ENCODE results near the gene PGBD4.

DNA sequence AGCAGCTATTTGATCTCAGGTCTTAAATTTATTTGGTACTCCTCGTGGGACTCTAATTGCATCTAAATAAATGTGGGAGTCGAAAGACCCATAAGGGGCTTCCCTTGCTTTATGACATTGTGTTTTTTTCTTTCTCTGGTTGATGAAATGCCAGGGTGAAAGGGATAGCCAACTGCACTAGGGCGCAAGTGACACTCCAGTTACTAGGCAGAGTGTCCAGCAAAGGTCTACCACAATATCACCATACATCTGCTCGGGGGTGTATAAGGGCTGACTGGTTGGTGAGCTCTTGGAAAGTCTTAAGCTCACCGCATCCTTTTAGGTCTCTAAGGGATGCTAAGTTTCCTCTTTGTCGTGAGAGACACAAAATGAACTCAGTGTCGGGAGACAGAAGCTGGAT lies 54.0 kb downstream of the PGBD4 start:
- TF ChIP-seq, protein P1, sequence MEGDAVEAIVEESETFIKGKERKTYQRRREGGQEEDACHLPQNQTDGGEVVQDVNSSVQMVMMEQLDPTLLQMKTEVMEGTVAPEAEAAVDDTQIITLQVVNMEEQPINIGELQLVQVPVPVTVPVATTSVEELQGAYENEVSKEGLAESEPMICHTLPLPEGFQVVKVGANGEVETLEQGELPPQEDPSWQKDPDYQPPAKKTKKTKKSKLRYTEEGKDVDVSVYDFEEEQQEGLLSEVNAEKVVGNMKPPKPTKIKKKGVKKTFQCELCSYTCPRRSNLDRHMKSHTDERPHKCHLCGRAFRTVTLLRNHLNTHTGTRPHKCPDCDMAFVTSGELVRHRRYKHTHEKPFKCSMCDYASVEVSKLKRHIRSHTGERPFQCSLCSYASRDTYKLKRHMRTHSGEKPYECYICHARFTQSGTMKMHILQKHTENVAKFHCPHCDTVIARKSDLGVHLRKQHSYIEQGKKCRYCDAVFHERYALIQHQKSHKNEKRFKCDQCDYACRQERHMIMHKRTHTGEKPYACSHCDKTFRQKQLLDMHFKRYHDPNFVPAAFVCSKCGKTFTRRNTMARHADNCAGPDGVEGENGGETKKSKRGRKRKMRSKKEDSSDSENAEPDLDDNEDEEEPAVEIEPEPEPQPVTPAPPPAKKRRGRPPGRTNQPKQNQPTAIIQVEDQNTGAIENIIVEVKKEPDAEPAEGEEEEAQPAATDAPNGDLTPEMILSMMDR (conservative IDR thresholded peaks at IDR 0.05; ENCODE audit: low read length): no peak
- TF ChIP-seq EZH2phosphoT487 (IDR thresholded peaks at IDR 0.05; ENCODE audit: borderline replicate concordance): no peak
